SU-DHL-6 (cell line): ENCODE results near the gene MAB21L4.

Source experiments
- H2AFZ ChIP-seq: fragments of 200-600 bp; sonication (generic); 2 replicates; pipeline ENCODE4 v1.6.1; 2014; ENCODE audit warnings: low read depth, mild to moderate bottlenecking, moderate library complexity, mixed read lengths, antibody characterized with exemption, low read length; ENCODE audit not compliant: severe bottlenecking
- H3F3A ChIP-seq: fragments of 200-600 bp; shearing (Covaris generic); 2 replicates; pipeline ENCODE4 v1.6.0; 2016; ENCODE audit warnings: antibody characterized with exemption, mild to moderate bottlenecking; ENCODE audit not compliant: insufficient read depth
- H3K27ac ChIP-seq: fragments of 200-600 bp; sonication (generic); 2 replicates; pipeline ENCODE4 v1.5.1; 2016; ENCODE audit warnings: low read depth, mild to moderate bottlenecking, low read length, moderate library complexity, mixed read lengths
- H3K27me3 ChIP-seq: fragments of 200-600 bp; sonication (generic), shearing (Covaris generic); 2 replicates; pipeline ENCODE4 v1.6.0; 2014; ENCODE audit warnings: mild to moderate bottlenecking, low read length
- H3K36me3 ChIP-seq: fragments of 200-600 bp; sonication (generic); 2 replicates; pipeline ENCODE4 v1.6.1; 2014; ENCODE audit warnings: mild to moderate bottlenecking, low read length, mixed read lengths
- H3K4me2 ChIP-seq: fragments of 300-600, 200-600 bp; shearing (Covaris generic), sonication (generic); 2 replicates; pipeline ENCODE4 v1.6.0; 2014; ENCODE audit warnings: low read length, low read depth, mild to moderate bottlenecking; ENCODE audit not compliant: poor library complexity, severe bottlenecking
- H3K4me3 ChIP-seq: fragments of 200-600 bp; sonication (generic); 2 replicates; pipeline ENCODE4 v1.5.1; 2014; ENCODE audit warnings: antibody characterized with exemption, low read length, mild to moderate bottlenecking, mixed read lengths; ENCODE audit not compliant: insufficient read depth, poor library complexity, severe bottlenecking
- H3K79me2 ChIP-seq: fragments of 200-600 bp; sonication (generic); 2 replicates; pipeline ENCODE4 v1.6.1; 2014; ENCODE audit warnings: mild to moderate bottlenecking, low read length, moderate library complexity; ENCODE audit not compliant: insufficient read depth
- H3K9ac ChIP-seq: fragments of 200-600 bp; sonication (generic); 2 replicates; pipeline ENCODE4 v1.7.0; 2014; ENCODE audit warnings: mild to moderate bottlenecking, low read length
- H3K9me2 ChIP-seq: fragments of 200-600 bp; sonication (generic); replicated peaks from 2 replicates; pipeline ENCODE4 v1.6.1; 2014; ENCODE audit warnings: low read length; ENCODE audit not compliant: insufficient read depth
- H3K9me3 ChIP-seq: fragments of 200-600 bp; sonication (generic); 2 replicates; pipeline ENCODE4 v1.6.1; 2014; ENCODE audit warnings: low read length, mixed read lengths; ENCODE audit not compliant: insufficient read depth
- H4K20me1 ChIP-seq: fragments of 200-600 bp; sonication (generic); 2 replicates; pipeline ENCODE4 v1.6.1; 2014; ENCODE audit warnings: low read depth, mild to moderate bottlenecking, antibody characterized with exemption, low read length, moderate library complexity, mixed read lengths
- EZH2phosphoT487 ChIP-seq: fragments of 200-600 bp; sonication (generic), shearing (Covaris generic); conservative IDR thresholded peaks from 2 replicates; pipeline ENCODE4 v1.6.1; 2018; ENCODE audit warnings: mild to moderate bottlenecking, antibody characterized with exemption, low read length, moderate library complexity, mixed read lengths
- TF ChIP-seq, protein P1 (sequence below): fragments of 200-600 bp; sonication (generic); IDR thresholded peaks from one replicate; pipeline ENCODE4 v1.5.1; 2017; ENCODE audit warnings: antibody characterized with exemption, mild to moderate bottlenecking, low read length, moderate library complexity; ENCODE audit not compliant: insufficient read depth, poor library complexity, severe bottlenecking

Gene MAB21L4

DNA sequence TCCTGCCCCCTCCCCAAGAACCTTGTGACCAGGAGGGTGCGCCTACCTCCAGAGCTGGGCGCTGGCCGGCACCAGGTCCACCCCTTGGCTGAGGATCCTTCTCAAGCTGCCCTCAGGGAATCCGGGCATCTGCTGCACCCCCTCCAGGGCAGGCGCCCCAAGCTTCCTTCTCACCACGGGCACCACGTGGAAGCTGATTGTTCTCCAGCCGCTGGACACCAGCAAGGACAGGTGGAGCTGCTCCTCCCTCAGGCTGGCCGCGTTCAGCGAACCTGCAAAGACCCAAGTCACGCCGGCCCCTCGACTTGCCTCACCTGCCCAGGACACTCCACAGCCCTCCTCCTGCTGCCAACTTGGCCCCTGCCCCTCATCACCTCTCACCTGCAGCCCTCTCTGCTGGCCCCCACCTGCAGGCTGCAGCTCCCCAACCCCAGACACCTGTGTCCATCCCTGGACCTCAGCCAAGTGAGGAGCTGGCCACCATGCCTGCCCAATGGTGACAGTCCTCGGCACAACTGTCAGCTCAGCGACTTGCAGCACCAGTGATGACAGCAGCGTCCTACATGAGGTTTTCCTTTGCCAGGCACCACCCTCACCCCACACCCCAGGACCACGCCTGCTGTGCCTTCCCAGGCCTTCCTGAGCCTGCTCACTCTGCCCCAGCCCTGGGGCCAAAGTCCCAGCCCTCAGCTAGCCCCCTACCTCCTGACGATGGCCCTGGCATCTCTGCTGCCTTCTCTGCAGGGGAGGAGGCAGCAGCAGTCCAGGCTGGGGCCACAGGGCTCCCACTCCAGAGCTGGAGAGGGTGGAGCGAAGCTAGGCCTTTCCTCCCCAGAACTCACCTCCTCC, 4.2 kb downstream of the MAB21L4 start:
- H3K4me3 ChIP-seq, result no peak overlapping the region
- no peaks in the 10 kb centered on the region for H3K79me2 ChIP-seq
- TF ChIP-seq, protein P1, sequence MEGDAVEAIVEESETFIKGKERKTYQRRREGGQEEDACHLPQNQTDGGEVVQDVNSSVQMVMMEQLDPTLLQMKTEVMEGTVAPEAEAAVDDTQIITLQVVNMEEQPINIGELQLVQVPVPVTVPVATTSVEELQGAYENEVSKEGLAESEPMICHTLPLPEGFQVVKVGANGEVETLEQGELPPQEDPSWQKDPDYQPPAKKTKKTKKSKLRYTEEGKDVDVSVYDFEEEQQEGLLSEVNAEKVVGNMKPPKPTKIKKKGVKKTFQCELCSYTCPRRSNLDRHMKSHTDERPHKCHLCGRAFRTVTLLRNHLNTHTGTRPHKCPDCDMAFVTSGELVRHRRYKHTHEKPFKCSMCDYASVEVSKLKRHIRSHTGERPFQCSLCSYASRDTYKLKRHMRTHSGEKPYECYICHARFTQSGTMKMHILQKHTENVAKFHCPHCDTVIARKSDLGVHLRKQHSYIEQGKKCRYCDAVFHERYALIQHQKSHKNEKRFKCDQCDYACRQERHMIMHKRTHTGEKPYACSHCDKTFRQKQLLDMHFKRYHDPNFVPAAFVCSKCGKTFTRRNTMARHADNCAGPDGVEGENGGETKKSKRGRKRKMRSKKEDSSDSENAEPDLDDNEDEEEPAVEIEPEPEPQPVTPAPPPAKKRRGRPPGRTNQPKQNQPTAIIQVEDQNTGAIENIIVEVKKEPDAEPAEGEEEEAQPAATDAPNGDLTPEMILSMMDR, result no peak
- TF ChIP-seq EZH2phosphoT487, result no peak

DNA sequence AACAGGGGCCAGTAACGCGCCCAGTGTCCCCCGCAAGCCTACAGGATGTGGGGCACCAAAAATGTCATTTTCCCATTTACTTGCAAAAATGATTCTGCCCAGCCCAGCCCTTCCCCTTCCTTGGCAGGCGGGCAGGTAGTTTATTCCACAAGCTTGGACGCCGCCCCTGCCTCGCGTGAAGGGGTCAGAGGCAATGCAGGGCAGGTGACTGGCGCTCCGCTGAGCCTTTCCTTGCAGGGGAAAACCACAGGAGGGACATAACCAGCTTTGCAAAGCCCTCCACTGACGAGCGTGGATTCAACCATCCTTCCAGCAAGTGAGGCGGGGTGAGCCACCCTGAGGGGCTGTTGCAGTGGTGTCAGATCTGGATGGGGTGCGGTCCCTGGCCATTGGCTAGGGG, 5.3 kb downstream of the MAB21L4 start:
- TF ChIP-seq, protein P1, result no peak
- TF ChIP-seq EZH2phosphoT487, result no peak
- H3F3A ChIP-seq, result no peaks in the 10 kb centered on the region
- H3K9ac ChIP-seq, result no peak overlapping the region
- H3K36me3 ChIP-seq, result no peaks in the 10 kb centered on the region
- no peaks in the 10 kb centered on the region for H3K79me2 ChIP-seq
- H3K27ac ChIP-seq, result no peak overlapping the region
- H3K27me3 ChIP-seq, result no peaks in the 10 kb centered on the region
- no peak overlapping the region for H2AFZ ChIP-seq
- no peak overlapping the region for H3K4me2 ChIP-seq
- H4K20me1 ChIP-seq, result no peaks in the 10 kb centered on the region
- no peaks in the 10 kb centered on the region for H3K9me2 ChIP-seq
- H3K9me3 ChIP-seq, result no peaks in the 10 kb centered on the region
- no peak overlapping the region for H3K4me3 ChIP-seq

More for the DNA sequence above, 4.2 kb downstream of the MAB21L4 start:
- Histone ChIP-seq H4K20me1 (no peaks in the 10 kb centered on the region), H3K27ac (no peak overlapping the region), H3K4me2 (no peak overlapping the region), H2AFZ (no peak overlapping the region), H3F3A (no peaks in the 10 kb centered on the region), H3K9me3 (no peaks in the 10 kb centered on the region), H3K9me2 (no peaks in the 10 kb centered on the region), H3K27me3 (no peaks in the 10 kb centered on the region), H3K9ac (no peak overlapping the region), H3K36me3 (no peaks in the 10 kb centered on the region)

DNA sequence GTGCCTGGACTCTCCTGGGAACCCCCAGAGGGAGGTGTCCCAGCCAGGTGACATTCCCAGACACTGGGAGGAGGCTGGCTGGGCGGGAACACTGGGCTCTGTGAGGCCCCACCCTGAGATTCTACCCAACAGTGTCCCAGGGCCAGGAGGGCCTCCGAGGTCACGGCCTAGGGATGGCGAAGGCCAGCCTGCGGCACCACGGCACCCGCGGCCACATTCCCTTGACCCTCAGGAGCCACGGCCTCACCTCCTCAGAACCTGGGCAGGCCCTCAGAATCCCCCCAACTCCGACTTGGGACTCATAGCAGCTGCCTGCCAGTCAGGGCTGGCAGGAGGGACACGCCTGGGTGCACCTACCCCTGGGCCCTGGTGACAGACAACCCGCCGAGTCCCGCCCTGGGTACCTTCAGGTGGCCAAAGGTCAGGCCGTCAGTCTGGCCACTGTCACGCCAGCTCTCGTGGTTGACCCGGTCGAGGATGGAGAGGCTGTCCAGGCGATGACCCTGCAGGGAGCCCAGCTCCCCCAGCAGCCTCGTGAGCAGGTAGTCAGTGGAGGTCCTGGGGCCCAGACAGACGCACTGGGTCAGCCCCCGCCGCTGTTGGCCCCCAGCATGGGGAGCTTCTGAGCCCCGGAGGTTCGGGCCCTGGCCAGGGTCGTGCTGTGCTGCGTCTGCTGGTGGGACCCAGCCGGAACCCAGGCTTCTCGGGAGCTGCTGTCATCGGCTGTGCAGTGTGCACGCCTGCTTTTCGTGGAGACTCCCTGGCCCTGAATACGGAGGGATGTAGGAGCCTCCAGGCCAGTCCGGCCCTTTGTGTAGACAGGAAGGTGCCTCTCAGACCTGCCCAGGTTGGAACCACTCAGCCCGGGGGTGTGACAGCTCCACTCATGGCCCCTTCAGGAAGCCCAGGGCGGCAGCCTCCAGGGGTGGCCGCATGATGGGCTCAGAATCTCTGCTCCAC, 6.1 kb downstream of the MAB21L4 start:
- Histone ChIP-seq H3K9ac (no peak overlapping the region), H3K27ac (no peak overlapping the region), H3K36me3 (no peaks in the 10 kb centered on the region), H3K79me2 (no peaks in the 10 kb centered on the region), H3K9me3 (no peaks in the 10 kb centered on the region), H4K20me1 (no peaks in the 10 kb centered on the region), H3K4me3 (no peak overlapping the region), H3K9me2 (no peaks in the 10 kb centered on the region), H3K4me2 (no peak overlapping the region), H2AFZ (no peak overlapping the region), H3K27me3 (no peaks in the 10 kb centered on the region), H3F3A (no peaks in the 10 kb centered on the region)
- TF ChIP-seq, protein P1, result no peak
- TF ChIP-seq EZH2phosphoT487, result no peak
